ENCODE measurements around the gene MRPS33.
"Not testable (repeated sequence)": the region's sequence is repeated elsewhere in the genome, so short reads cannot be mapped to it uniquely, and the experiment has no call there.

MRPS33 gene

DNA sequence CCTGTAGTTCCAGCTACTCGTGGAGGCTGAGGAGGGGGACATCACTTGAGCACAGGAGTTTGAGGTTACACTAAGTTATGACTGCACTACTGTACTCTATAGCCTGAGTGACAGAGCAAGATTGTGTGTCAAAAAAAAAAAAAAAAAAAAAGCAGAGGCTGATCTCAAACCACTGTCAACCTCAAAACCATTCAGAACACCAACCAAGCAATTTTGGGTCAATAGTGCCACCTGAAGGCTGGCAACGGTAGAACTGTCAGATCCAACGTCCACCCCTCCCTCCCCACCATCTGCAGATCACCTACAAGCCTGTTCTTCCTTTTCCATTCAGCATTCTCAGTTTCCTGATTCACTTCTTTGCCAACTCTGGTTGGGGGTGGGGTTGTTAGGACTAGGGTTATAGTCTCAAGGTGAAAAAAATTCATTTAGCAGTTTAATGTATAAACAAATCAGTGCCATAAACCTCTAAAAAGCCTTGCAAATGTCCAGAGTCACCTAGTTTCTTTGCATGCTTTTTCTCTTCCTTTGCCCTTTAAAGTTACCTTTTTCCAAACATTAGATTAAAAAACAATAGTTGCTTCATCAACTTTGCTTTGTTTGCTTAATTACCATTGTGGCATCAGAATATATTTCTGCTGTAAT lies 2.6 kb downstream of the MRPS33 start:
- DNase-seq: peak; percentile 77

DNA sequence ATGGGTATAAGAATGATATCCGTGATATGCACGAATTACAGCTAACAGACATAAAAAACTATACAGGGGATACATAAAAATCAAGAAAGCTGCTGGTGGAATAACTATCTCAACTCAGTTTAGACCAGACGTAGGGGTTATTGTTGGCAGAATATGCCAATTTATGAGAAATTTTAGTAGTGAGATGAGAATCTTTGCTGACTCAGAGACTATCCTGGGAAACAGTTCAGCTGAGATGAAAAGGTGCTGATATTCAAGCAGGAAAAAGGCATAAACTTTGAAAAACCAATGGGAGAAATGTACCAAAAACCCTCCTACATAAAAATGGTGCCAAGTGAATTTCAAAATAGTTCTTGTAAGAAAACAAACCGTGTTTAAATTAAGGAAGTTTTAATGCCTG lies 3.3 kb downstream of the MRPS33 start:
- no peak for DNase-seq

DNA sequence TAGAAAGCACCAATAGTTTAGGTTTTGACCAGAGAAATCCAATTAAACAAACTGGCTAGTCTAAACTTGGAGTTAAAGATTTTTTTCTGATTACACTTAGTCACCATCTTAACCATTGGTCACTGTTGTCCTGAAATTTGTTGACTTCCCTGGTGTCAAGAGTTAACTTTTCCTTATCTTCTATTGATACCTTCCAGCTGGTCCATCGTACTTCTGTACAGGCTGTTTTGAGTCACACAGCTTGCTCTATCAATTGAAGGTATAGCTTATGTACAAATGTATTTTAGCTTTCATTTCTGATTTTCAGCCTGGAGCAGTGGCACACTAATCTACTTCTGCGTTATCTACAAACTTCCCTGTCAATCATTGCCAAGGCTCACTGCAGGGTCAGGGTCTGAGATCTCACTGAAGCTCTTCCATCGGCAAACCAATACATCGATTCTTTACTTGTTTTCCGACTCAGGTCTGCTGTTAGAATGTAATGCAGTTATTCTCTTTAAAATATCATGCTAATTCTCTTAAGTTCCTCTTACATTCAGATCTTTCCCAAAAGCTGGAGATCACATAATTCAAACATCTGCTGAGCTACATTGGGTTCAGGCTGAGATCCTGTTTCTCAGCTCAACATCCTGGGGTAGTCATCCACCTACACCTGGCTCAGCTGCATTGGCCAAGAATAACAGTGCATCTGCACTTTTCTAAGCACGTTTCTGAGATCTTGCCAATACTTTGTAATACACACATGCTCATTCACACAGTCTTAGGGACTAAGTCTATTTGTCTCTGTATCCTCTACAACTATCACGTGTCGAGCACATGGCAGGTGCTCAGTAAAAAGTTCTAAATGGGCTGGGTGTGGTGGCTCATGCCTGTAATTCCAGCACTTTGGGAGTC lies 11.3 kb downstream of the MRPS33 start:
- DNase-seq: no peak

DNA sequence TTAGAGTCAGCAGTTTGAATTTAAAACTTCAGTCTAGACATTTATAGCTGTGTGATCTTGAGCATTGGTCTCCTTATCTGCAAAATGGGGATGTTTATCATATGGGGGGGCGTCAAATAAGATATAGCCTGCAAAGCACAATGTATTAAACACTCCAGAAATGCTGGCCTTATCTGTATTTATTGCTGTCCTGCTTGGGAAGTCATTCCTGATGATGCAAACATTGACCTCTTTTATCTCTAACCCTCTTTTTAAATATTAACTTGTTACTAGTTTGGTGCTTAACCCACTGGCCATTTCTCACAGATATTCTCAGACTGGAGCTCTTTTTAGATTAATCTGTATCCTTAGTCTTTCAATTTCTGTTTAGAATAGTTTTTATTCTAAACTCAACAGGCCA lies 13.2 kb downstream of the MRPS33 start:
- DNase-seq: no peak

DNA sequence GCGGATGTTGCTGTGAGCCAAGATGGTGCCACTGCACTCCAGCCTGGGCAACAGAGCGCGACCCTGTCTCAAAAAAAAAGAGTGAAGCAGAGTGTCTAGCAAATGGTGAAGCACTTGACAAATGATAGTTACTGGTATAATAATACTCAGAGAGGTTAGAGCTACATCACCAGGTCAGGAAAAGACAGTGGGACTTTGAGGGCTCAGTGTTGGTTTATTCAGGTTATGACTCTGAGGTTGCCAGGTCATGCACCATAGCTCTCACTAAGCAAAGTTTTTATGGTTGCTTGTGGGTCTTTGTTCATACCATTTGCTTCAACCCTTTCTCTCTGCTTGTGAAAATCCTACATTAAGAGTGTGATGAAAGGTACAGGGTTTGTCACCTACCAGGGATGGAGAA lies 13.6 kb downstream of the MRPS33 start:
- DNase-seq: no peak

DNA sequence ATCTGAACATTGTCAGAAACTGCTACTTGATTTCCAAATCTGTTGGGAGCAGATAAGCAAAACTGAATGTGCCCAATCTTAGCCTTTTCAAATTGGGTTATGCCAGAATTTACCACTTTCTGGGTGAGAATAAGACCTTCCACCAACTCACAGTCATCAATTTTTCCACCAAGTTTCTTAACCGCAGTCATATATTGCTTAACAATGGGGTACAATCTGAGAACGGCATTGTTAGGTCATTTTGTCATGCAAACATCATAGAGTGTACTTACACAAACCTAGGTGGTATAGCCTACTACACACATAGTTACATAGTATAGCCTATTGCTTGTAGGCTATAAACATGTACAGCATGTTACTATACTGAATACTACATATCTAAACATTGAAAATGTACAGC lies 16.0 kb downstream of the MRPS33 start:
- no peak for DNase-seq

DNA sequence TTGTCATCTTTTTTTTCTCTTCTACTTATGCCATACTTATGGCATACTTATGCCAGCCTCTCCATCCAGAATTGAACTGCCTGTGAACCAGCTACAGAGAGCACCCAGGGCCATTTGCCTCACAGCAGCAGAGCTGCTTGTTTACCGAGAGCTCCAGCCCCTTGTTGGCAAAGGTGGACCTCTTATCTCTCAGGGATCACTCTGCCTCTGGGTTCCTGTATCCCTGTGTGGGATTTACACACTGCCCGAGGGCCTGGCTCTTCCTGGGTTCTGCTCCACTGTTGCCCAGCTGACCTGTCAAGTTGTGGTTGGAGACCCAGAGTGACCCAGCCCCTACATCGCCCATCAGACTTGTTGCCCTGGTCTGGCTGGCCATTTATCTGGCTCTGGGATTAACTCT lies 22.3 kb downstream of the MRPS33 start:
- DNase-seq: no peak

DNA sequence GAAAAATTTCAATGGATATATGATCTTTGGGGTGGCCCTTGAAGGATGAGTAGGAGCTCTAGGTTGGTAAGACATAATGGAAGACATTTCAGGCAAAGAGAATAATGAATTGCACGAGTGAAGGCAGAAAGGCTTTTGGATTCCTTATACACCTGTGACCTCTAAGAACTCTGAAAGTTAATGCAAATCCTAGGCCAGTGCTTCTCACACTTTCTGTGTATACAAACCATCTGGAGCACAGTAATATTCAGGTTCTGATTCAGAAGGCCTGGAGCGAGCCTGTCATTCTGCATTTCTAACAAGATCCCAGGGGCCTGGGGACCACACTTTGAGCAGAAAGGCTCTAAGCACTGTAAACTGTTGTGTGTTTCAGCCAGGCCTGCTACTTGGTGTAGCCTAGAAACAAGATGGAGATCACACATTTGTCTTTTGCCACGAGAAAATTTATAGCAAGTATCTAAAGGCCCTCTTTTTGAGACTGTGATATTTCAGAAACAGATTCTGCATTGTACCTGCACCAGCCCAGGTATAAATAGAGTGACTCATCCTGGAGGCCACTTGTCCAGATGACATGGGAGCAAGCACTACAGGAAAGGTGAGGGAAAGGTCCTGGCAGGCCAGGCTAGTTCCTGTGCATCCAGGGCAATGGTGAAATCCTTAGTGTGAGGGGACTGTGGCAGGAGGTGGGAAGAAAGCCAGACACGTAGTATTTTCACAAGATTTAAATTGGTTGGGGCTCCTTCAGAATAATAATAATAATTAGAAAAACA lies 24.4 kb downstream of the MRPS33 start:
- no peak for DNase-seq

DNA sequence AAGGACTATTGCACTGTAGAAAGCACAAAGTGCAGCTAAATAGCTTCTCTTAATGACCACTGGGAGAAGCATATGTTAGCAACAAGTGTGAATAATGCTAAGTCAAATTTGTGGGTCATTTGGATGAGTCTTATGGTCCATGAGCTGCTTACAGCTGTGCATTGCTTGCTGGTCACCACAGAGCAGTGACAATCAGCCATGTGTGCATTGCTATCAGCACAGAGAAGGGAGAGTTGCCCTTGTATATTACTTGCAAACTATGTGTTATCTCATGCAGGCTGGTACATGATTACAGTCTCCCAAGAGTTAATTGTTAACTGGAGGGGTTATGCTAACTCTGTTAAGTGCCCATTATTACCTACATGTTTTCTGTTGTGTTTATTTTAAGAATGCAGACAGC lies 25.7 kb downstream of the MRPS33 start:
- no peak for DNase-seq

DNA sequence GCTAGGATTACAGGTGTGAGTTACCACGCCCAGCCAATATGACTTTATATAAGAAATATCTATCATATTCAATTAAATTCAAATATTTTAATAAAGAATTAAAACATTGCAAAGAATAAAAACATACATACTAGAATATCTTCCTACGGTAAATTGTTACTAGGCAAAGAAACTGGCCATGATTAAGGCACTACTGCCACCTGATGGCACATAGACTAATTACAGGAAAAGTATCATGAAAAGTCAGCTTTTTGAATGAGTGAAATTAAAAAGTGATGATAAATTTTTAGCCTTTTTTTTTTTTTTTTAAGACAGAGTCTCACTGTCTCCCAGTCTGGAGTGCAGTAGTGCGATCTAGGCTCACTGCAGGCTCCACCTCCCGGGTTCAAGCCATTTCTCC lies 30.9 kb downstream of the MRPS33 start:
- DNase-seq: no peak

DNA sequence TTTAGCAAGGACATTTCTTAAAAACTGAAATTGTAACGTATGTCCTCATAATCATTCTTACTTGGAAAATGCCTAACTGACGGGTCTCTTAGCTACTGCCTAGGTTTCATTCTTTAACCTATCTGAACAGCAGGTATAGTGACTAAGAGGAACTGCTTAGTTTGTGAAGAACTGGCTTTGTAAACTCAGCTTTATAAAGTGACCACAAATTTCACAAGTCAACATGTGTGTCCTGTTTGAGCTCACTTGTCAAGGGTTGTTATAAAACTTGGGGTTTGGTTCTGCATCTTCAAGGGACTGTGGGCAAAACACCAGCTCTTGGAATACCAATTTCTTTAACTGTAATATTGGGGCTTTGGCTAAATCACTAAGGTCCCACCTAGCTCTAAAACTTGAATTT lies 32.2 kb downstream of the MRPS33 start:
- DNase-seq: no peak

DNA sequence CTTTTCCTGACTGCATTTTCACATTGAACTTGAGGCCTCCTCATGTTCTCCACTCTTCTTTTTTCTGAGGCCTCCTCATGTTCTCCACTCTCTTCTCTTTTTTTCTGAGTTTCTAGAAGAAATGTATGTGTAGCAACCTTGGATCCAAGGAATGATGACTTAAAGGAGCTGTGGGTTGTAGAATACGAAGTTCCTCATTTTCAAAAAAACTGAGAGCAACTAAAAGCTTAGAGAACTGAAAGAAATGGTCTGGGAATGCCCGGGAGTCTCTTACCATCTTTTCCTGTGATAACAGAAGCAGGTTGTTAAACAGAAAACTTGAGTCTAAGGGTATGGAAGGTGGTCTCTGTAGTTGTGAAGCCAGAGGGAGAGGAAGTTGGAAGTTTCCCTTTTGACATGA lies 32.8 kb downstream of the MRPS33 start:
- DNase-seq: no peak

DNA sequence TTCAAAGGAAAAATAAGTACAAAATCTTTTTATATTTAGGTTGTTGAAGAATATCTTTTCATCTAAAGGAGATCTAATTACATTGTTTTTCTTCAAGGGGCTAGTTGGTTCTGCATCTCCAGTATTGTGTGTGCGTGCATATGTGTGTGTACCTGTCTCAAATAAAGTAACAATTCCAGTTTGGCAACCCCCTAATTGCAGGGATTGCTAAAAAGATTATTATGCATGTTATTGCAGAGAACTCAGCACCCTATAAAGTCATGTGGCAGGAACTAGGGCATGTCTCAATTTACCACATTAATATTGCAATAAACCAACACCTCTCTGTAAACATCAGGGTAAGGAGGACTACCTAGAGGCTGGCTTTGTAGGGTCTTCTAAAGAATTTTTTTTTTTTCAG lies 37.0 kb downstream of the MRPS33 start:
- DNase-seq: no peak

DNA sequence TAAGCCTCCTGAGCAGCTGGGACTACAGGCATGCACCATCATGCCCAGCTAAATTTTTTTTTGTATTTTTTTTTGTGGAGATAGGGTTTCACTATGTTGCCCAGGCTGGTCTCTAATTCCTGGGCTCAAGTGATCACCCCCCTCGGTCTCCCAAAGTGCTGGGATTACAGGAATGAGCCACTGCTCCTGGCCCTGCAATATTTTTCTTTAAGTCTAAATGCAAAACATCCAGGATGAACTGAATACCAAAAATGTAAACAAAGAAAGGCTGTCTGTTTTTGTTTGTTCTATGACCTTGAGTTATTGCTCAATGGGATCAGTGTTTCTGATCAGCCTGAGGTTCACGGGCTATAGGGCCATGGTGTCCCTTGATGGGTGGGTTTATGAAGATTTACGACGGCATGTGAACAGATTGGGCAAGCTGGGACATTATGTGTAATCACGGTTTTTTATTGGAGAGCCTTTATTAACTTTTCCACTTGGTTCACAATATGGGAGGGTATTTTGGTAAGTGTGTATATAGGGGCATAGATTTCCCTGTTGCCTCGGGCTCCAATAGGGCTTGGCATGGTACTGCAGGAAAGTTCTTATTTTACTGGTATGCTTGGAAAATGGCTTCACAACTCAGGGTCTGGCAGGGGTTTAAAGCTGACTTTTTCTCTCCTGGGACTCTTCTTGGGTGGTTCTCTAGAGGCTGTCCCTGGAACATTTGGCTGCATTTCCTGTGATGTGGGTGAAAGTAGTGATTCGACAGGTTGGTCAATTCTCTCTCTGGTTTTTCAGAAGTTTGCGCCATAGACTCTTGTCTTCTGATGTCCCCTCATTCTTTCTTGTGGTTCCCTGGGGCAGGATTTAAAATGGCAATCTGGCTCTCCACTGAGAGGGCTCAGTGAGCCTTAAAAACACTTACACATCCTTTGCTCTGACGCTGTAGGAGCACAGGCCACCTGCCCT lies 41.6 kb downstream of the MRPS33 start:
- no peak for DNase-seq

DNA sequence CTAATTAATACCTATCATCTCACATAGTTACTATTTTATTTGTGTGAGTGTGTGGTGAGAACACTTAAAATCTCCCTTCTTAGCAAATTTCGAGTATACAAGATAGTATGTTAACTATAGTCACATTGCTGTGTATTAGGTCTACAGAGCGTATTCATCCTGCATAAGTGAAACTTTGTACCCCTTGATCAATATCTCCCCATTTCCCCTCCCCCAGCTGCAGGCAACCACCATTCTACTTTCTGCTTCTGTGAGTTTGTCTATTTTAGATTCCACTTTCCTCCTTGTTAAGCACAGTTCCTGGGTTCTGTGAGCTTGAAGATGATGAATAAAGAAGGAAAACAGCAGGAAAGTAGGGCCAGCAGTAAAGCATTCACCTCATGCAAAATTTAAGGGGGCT lies 42.4 kb downstream of the MRPS33 start:
- no peak for DNase-seq

DNA sequence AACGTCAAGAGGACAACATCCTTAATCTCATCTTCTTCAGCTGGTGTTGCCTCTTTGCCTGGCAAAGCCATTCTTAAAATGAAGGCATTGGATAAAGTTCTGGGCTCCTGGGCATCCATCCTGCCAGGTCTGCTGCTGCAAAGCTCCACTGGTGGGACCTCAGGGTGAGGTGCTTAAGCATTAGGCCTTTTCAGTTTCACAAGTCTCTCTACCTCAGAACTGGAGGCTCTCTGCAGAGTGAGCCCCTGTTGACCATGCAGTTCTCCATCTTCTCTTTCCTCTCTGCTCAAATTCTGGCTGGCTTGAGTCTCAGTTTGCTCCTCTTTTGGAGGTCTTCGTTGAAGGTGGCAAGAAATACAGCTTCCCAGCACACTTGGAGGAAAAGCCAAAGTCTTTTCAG lies 47.3 kb downstream of the MRPS33 start:
- DNase-seq: no peak

DNA sequence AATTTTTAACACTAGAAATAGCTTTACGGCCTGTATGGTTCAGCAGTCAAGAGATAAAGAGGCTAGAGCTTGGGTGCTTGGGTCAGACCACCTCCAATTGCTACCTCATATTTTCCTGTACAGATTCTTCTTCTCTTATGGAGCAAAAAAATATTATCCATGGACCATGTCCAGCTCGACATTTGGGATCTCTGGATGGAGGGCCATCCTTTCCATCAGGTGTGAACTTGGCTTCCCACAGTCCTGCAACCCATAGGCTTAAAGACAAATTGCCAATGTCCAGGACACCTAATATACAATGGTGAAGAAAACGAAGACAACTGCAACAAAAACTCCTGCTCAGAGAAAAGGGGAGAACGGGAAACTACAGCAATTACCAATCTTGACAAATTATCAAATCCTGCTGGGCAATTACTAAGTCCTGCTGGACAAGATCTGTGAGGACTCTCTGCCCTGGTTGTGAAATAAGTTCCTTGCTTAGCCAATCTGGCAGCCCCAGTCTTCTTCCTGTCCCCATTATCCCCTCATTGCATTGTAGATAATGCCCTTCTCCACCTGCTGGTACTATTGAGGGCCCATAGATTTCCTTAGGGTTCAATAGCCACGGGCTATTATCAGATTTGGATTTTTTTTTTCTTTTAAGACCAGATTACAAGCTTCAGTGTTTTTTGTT lies 48.1 kb downstream of the MRPS33 start:
- no peak for DNase-seq

DNA sequence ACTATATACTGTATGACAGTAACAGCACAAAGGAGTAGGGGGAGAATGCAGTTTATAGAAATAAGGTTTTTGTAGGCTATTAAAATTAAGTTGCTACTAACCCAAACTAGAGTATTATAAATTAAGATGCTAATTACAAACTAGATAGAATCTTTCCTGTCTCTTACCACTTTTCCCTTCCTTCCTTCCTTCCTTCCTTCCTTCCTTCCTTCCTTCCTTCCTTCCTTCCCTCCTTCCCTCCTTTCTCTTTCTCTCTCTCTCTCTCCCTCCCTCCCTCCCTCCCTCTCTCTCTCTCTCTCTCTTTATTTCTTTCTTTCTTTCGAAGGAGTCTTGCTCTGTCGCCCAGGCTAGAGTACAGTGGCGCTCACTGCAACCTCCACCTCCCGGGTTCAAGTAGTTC lies 53.6 kb downstream of the MRPS33 start:
- DNase-seq: no peak

DNA sequence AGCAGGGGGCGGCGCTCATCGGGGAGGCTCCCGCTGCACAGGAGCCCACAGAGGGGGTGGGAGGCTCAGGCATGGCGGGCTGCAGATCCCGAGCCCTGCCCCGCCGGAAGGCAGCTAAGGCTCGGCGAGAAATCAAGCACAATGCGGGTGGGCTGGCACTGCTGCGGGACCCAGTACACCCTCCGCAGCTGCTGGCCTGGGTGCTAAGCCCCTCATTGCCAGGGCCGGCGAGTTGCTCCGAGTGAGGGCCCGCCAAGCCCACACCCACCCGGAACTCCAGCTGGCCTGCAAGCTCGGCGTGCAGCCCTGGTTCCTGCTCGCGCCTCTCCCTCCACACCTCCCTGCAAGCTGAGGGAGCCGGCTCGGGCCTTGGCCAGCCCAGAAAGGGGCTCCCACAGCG lies 57.8 kb downstream of the MRPS33 start:
- DNase-seq: not testable (repeated sequence)

Measured in stimulated activated CD4-positive, alpha-beta T cell treated with anti-CD3 and anti-CD28 coated beads, Interleukin-1b, Interleukin-23, amount 100 ng/mL, for 48 hours (primary cell).